ENCODE data around the gene ARMC2. TPM values are rescaled to one million over a fixed set of nuclear protein-coding genes. Genes with fewer than 3 reads are reported as not detected.

ARMC2 gene
- total and polyA plus RNA-seq, 10 donors, result 1.4 to 12.2 (median 5.7) TPM

GRCh38 chr6:109009962-109010704, 161.9 kb downstream of the ARMC2 start:
- 7 to 15% (median 11%) methylated on average over 10 of the region's 10 CpGs for whole genome bisulfite sequencing, 5 donors
- TF ChIP-seq POLR2AphosphoS5 (IDR thresholded peaks at IDR 0.05) (no peak), POLR2A (IDR thresholded peaks at IDR 0.05) (no peak), CTCF (IDR thresholded peaks at IDR 0.05 in 8 of 11, conservative IDR thresholded peaks at IDR 0.05 in 3 of 11) (no peak)
- Histone ChIP-seq H3K27ac (peak overlapping the region; percentile 91 to 97 (median 94)), H3K4me3 (peak overlapping the region; percentile 62 to 87 (median 74)), H3K36me3 (no peaks in the 10 kb centered on the region), H3K9me3 (no peaks in the 10 kb centered on the region), H3K27me3 (replicated peaks in 1 of 7) (no peaks in the 10 kb centered on the region), H3K4me1 (peaks cover 24 to 92% (median 80%) of the 10 kb centered on the region in 6 donors)
- no peak for DNase-seq
- intact Hi-C loops (cut with DNase I; ENCODE audit: low total_unique reads), result loop anchor here (5.0 kb wide), 1 partner anchor 42 kb away; no protein-coding TSS in a partner anchor

DNA sequence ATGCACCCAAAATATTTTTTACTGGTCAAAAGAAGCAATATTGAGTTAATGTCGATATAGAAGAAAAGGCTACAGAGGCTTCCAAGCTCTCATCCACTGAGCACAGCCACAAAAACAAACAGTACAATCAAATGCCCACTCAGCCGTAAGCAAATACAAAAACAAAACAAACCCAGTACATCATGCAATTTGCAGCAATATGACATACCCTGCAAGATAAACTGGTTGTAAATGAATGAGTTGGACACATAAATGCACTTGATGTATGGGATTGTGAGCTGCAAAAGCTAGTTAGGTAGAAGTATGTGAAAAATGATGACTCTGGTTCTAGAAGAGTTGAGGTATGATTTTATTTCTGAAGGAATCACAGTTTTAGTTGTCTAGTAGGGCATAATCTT, 162.5 kb downstream of the ARMC2 start:
- no peak for DNase-seq
- WGBS, 5 donors, result 77 to 87% (median 84%) methylated on average over 2 of the region's 2 CpGs
- Histone ChIP-seq H3K27me3 (replicated peaks in 1 of 7) (no peaks in the 10 kb centered on the region), H3K9me3 (no peaks in the 10 kb centered on the region), H3K27ac (peak overlapping the region; percentile 91 to 97 (median 94)), H3K36me3 (no peaks in the 10 kb centered on the region), H3K4me1 (peaks cover 24 to 92% (median 78%) of the 10 kb centered on the region in 6 donors), H3K4me3 (peak overlapping the region in 2 of 8 donors; percentile 74 to 80)
- intact Hi-C loops (cut with DNase I; ENCODE audit: low total_unique reads), result no loop called here
- TF ChIP-seq POLR2A (IDR thresholded peaks at IDR 0.05), result no peak
- TF ChIP-seq POLR2AphosphoS5 (IDR thresholded peaks at IDR 0.05), result no peak
- no peak for TF ChIP-seq CTCF (IDR thresholded peaks at IDR 0.05 in 8 of 11, conservative IDR thresholded peaks at IDR 0.05 in 3 of 11)

DNA sequence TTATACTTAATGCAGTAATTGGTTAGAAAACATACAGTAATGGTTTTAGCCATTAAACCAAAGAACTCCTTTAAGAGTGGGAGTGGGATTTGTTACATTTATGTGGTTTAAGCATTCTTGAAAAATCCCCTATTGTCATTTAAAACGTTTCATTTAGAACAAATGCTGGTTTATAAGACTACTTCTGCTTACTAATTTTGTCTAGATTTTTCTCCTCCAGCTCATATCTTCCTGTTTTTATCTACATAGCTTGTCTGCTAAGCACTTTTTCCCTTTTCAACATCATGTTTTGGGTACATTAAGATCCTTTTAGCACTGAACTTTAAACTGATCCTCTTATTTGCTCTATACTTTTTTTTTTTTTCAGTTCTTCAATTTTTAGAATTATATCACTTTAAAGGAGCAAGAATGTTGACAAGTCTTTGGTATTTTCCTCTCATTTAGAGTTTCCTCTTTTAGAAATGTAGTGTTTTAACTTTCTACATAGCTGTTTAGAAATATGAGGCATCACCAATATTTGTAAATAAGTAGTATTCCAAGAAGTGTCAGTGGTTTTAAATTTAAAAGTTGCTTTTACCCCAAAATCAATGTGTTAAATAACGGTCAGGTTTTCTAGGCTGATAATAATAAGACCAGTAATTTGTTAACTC, 165.6 kb downstream of the ARMC2 start:
- TF ChIP-seq POLR2AphosphoS5 (IDR thresholded peaks at IDR 0.05) (no peak), CTCF (IDR thresholded peaks at IDR 0.05 in 8 of 11, conservative IDR thresholded peaks at IDR 0.05 in 3 of 11) (no peak), POLR2A (IDR thresholded peaks at IDR 0.05) (no peak)
- intact Hi-C loops (cut with DNase I; ENCODE audit: low total_unique reads), result no loop called here

GRCh38 chr6:109014606-109015005, 166.4 kb downstream of the ARMC2 start:
- no peaks in the 10 kb centered on the region for H3K36me3 ChIP-seq
- no peak for TF ChIP-seq CTCF (IDR thresholded peaks at IDR 0.05 in 8 of 11, conservative IDR thresholded peaks at IDR 0.05 in 3 of 11)
- TF ChIP-seq POLR2AphosphoS5 (IDR thresholded peaks at IDR 0.05), result no peak
- no peak for TF ChIP-seq POLR2A (IDR thresholded peaks at IDR 0.05)
- H3K9me3 ChIP-seq, result no peaks in the 10 kb centered on the region
- no peak overlapping the region for H3K4me3 ChIP-seq
- H3K27ac ChIP-seq, result peak overlapping the region; percentile 48 to 97 (median 75)
- no peak for DNase-seq
- peaks cover 31 to 96% (median 57%) of the 10 kb centered on the region in 6 donors for H3K4me1 ChIP-seq
- WGBS, 5 donors, result 56 to 72% (median 67%) methylated on average over 2 of the region's 2 CpGs
- intact Hi-C loops (cut with DNase I; ENCODE audit: low total_unique reads), result no loop called here
- H3K27me3 ChIP-seq (replicated peaks in 1 of 7), result no peaks in the 10 kb centered on the region

More for the DNA sequence above, 165.6 kb downstream of the ARMC2 start:
- H3K36me3 ChIP-seq, result no peaks in the 10 kb centered on the region
- DNase-seq, result no peak
- no peaks in the 10 kb centered on the region for H3K27me3 ChIP-seq (replicated peaks in 1 of 7)
- H3K4me1 ChIP-seq, result peaks cover 24 to 88% (median 54%) of the 10 kb centered on the region in 6 donors
- H3K9me3 ChIP-seq, result no peaks in the 10 kb centered on the region
- H3K4me3 ChIP-seq, result no peak overlapping the region
- 24 to 35% (median 25%) methylated on average over 2 of the region's 2 CpGs for WGBS, 5 donors
- peak overlapping the region; percentile 48 to 97 (median 75) for H3K27ac ChIP-seq
